Fibroblast of lung (primary cell): ENCODE data around the gene EPG5. TPM values are rescaled to one million over a fixed set of nuclear protein-coding genes. Genes with fewer than 3 reads are reported as not detected.

Experiments used
- DNase-seq, 2 donors: peaks; one replicate each; pipeline versions ENCODE4 v3.0.0 to v3.0.0-alpha.2; 2010; ENCODE audit warnings: low read depth in 2 of 2
- H2AFZ ChIP-seq: 2 replicates; pipeline ENCODE4 v1.5.1; 2012; ENCODE audit warnings: low read length, control low read depth, inconsistent platforms
- H3K27ac ChIP-seq: 2 replicates; pipeline ENCODE4 v1.5.1; 2011; ENCODE audit warnings: low read length, control low read depth; ENCODE audit not compliant: insufficient read depth
- H3K27me3 ChIP-seq: 2 replicates; pipeline ENCODE4 v1.5.1; 2011; ENCODE audit warnings: mild to moderate bottlenecking, low read length; ENCODE audit not compliant: control insufficient read depth, insufficient read depth
- H3K36me3 ChIP-seq: 2 replicates; pipeline ENCODE4 v1.5.1; 2011; ENCODE audit warnings: low read length; ENCODE audit not compliant: control insufficient read depth, insufficient read depth
- H3K4me1 ChIP-seq: 2 replicates; pipeline ENCODE4 v1.5.1; 2011; ENCODE audit warnings: low read length; ENCODE audit not compliant: control insufficient read depth, insufficient read depth; ENCODE audit errors: extremely low read depth
- H3K4me2 ChIP-seq: 2 replicates; pipeline ENCODE4 v1.5.1; 2011; ENCODE audit warnings: low read length, control low read depth; ENCODE audit not compliant: insufficient read depth; ENCODE audit errors: extremely low read depth
- H3K4me3 ChIP-seq, 4 experiments: fragments of 200-600 bp in 1 of 4; sonication (generic) in 1 of 4; replicated peaks in 1 of 4; 2 replicates each; pipeline ENCODE4 v1.5.1; 2011 to 2016; ENCODE audit warnings: low read length in 4 of 4, low read depth in 3 of 4, mild to moderate bottlenecking in 3 of 4, control low read depth in 2 of 4, inconsistent platforms in 1 of 4, mixed read lengths in 1 of 4; ENCODE audit not compliant: insufficient read depth in 1 of 4; ENCODE audit errors: control extremely low read depth in 1 of 4
- H3K79me2 ChIP-seq: 2 replicates; pipeline ENCODE4 v1.5.1; 2012; ENCODE audit warnings: mild to moderate bottlenecking, low read length, inconsistent platforms; ENCODE audit not compliant: control insufficient read depth, insufficient read depth
- H3K9ac ChIP-seq: 2 replicates; pipeline ENCODE4 v1.5.1; 2011; ENCODE audit warnings: mild to moderate bottlenecking, low read length, control low read depth; ENCODE audit not compliant: insufficient read depth
- H3K9me3 ChIP-seq: 2 replicates; pipeline ENCODE4 v1.5.1; 2012; ENCODE audit warnings: low read depth, low read length; ENCODE audit not compliant: control insufficient read depth, insufficient read depth
- H4K20me1 ChIP-seq: 2 replicates; pipeline ENCODE4 v1.5.1; 2011; ENCODE audit warnings: low read length; ENCODE audit not compliant: control insufficient read depth, insufficient read depth; ENCODE audit errors: extremely low read depth
- EZH2 ChIP-seq: IDR thresholded peaks from 2 replicates; pipeline ENCODE4 v1.5.1; 2012; ENCODE audit warnings: low read length, control low read depth, mild to moderate bottlenecking; ENCODE audit errors: missing control alignments
- polyA plus RNA-seq, 2 donors: library from polyadenylated mRNA; depleted of rRNA in 1 of 2; stranded (reverse) in 1 of 2; unstranded in 1 of 2; fragments of >200 nt; gene quantifications; 2 replicates each; pipeline ENCODE4 v1.2.1, GENCODE V29; 2011 to 2012; ENCODE audit warnings: missing spikeins in 1 of 2
- total RNA-seq: library from RNA; depleted of rRNA; stranded (reverse); fragments of >200 nt; gene quantifications from 2 replicates; pipeline ENCODE4 v1.2.1, GENCODE V29; 2014
- TF ChIP-seq, protein P1 (sequence below), 2 donors: IDR thresholded peaks in 1 of 2; conservative IDR thresholded peaks in 1 of 2; 1 replicate in 1 of 2; 2 replicates in 1 of 2; pipeline ENCODE4 v1.5.1; 2011 to 2012; ENCODE audit warnings: low read length in 2 of 2, control low read depth in 1 of 2, inconsistent platforms in 1 of 2, low read depth in 1 of 2, mild to moderate bottlenecking in 1 of 2

Gene EPG5
- total and polyA plus RNA-seq, 2 donors (not counting 1 experiment from before 2014, with no cell fraction given) = 60.0 to 87.4 TPM

- Histone ChIP-seq H4K20me1 (no peaks in the 10 kb centered on the region), H2AFZ (no peak overlapping the region), H3K4me2 (no peak overlapping the region), H3K4me3 (no peak overlapping the region), H3K36me3 (no peaks in the 10 kb centered on the region), H3K4me1 (no peaks in the 10 kb centered on the region), H3K9me3 (no peaks in the 10 kb centered on the region), H3K27ac (no peak overlapping the region), H3K9ac (no peak overlapping the region), H3K27me3 (no peaks in the 10 kb centered on the region), H3K79me2 (no peaks in the 10 kb centered on the region)
- TF ChIP-seq EZH2 = no peak
- TF ChIP-seq, protein P1, sequence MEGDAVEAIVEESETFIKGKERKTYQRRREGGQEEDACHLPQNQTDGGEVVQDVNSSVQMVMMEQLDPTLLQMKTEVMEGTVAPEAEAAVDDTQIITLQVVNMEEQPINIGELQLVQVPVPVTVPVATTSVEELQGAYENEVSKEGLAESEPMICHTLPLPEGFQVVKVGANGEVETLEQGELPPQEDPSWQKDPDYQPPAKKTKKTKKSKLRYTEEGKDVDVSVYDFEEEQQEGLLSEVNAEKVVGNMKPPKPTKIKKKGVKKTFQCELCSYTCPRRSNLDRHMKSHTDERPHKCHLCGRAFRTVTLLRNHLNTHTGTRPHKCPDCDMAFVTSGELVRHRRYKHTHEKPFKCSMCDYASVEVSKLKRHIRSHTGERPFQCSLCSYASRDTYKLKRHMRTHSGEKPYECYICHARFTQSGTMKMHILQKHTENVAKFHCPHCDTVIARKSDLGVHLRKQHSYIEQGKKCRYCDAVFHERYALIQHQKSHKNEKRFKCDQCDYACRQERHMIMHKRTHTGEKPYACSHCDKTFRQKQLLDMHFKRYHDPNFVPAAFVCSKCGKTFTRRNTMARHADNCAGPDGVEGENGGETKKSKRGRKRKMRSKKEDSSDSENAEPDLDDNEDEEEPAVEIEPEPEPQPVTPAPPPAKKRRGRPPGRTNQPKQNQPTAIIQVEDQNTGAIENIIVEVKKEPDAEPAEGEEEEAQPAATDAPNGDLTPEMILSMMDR (conservative IDR thresholded peaks at IDR 0.05 in 1 of 2, IDR thresholded peaks at IDR 0.05 in 1 of 2; ENCODE audit: low read depth in 1 of 2, low read length in 2 of 2) = no peak
- DNase-seq = no peak
Measured at GRCh38 chr18:45991788-45992187, 24.7 kb upstream of the EPG5 start.

DNA sequence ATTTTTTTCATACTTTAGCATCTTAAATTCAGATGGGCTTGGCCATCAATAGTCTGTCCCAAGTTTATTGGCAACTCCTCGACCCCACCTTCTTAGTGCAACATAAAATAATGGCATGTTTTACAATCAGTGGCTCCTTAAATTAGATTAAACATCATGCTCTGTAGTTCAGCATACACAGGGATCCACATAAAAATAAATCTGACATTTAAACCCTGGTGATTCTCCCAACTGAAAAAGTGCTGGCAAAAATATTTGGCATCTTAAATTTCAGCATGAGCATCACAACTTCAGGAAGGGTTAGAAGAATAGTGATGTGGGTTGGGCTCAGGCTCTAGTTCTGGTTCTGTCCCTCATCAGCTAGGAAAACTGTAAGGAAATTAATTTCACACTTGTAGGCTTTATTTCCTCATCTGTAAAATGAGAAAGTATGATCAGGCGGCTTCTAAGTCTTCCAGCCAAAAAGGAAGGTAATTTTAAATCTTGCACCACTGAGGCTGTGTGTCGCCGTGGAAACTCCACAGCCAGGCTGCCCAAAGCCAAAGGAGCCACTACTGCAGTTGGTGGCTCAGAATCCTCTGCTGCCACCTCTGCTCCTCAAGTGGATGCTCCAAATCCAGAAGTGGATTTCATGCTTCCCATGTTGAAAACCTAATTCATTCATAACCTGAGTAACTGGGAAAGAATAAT is 17.6 kb upstream of the EPG5 start:
- Histone ChIP-seq H3K9ac (no peak overlapping the region), H3K27me3 (no peaks in the 10 kb centered on the region), H3K79me2 (no peaks in the 10 kb centered on the region), H3K27ac (no peak overlapping the region), H4K20me1 (no peaks in the 10 kb centered on the region), H3K36me3 (no peaks in the 10 kb centered on the region), H3K4me1 (no peaks in the 10 kb centered on the region), H3K9me3 (no peaks in the 10 kb centered on the region), H3K4me3 (no peak overlapping the region), H3K4me2 (no peak overlapping the region), H2AFZ (no peak overlapping the region)
- TF ChIP-seq EZH2 = no peak
- TF ChIP-seq, protein P1 (conservative IDR thresholded peaks at IDR 0.05 in 1 of 2, IDR thresholded peaks at IDR 0.05 in 1 of 2; ENCODE audit: low read depth in 1 of 2, low read length in 2 of 2) = no peak
- no peak for DNase-seq

- no peaks in the 10 kb centered on the region for H3K9me3 ChIP-seq
- TF ChIP-seq, protein P1 (conservative IDR thresholded peaks at IDR 0.05 in 1 of 2, IDR thresholded peaks at IDR 0.05 in 1 of 2; ENCODE audit: low read depth in 1 of 2, low read length in 2 of 2) = no peak
- no peak for TF ChIP-seq EZH2
Measured at GRCh38 chr18:45981821-45982220, 14.7 kb upstream of the EPG5 start.

More at GRCh38 chr18:45981821-45982220, 14.7 kb upstream of the EPG5 start:
- H3K4me2 ChIP-seq = no peak overlapping the region
- H3K9ac ChIP-seq = no peak overlapping the region
- no peak overlapping the region for H3K4me3 ChIP-seq
- DNase-seq = no peak
- H4K20me1 ChIP-seq = no peaks in the 10 kb centered on the region
- H3K79me2 ChIP-seq = no peaks in the 10 kb centered on the region
- H3K4me1 ChIP-seq = peaks cover 1% of the 10 kb centered on the region
- H3K27me3 ChIP-seq = no peaks in the 10 kb centered on the region
- H3K36me3 ChIP-seq = no peaks in the 10 kb centered on the region
- H3K27ac ChIP-seq = no peak overlapping the region
- H2AFZ ChIP-seq = no peak overlapping the region
